MCF 10A (cell line): ENCODE results near the gene KLHDC9. TPM values are rescaled to one million over a fixed set of nuclear protein-coding genes. Genes with fewer than 3 reads are reported as not detected.

Source experiments
- BruUV-seq: library from RNA; stranded (reverse); fragments of 400-500 nt; replicated peaks from 2 replicates; lab custom pipeline; 2021; lab: Mats Ljungman, UMichigan
- CTCF ChIA-PET: fragments of 300-600 bp; sonication (Branson Sonifier 250); formaldehyde crosslinking; extraction: SDS; loops from one replicate; lab custom pipeline; 2021; ENCODE audit warnings: antibody characterized with exemption, inconsistent platforms; lab: Yijun Ruan, JAX
- POLR2A ChIA-PET: fragments of 300-600, 350-650 bp; sonication (Branson Sonifier 250); formaldehyde crosslinking; extraction: SDS; loops from one replicate; lab custom pipeline; 2020; ENCODE audit warnings: antibody characterized with exemption, inconsistent platforms; lab: Yijun Ruan, JAX
- DNase-seq: peaks from one replicate; pipeline ENCODE4 v3.0.0-alpha.2; 2018; ENCODE audit not compliant: unreplicated experiment
- H3K27ac Mint-ChIP-seq: one replicate; pipeline ENCODE4 v1.8.0; 2022; ENCODE audit warnings: mild to moderate bottlenecking, low read depth, mixed read lengths; ENCODE audit not compliant: unreplicated experiment
- H3K27me3 Mint-ChIP-seq: one replicate; pipeline ENCODE4 v1.8.0; 2022; ENCODE audit warnings: mixed read lengths; ENCODE audit not compliant: insufficient read depth, unreplicated experiment
- H3K36me3 Mint-ChIP-seq: one replicate; pipeline ENCODE4 v1.8.0; 2022; ENCODE audit warnings: mild to moderate bottlenecking, moderate library complexity, mixed read lengths; ENCODE audit not compliant: insufficient read depth, unreplicated experiment
- H3K4me1 Mint-ChIP-seq: one replicate; pipeline ENCODE4 v1.8.0; 2022; ENCODE audit warnings: mixed read lengths; ENCODE audit not compliant: insufficient read depth, unreplicated experiment
- H3K4me3 Mint-ChIP-seq: one replicate; pipeline ENCODE4 v1.8.0; 2022; ENCODE audit warnings: mild to moderate bottlenecking, moderate library complexity, mixed read lengths; ENCODE audit not compliant: unreplicated experiment
- H3K9me3 Mint-ChIP-seq: one replicate; pipeline ENCODE4 v1.8.0; 2022; ENCODE audit warnings: mixed read lengths; ENCODE audit not compliant: unreplicated experiment
- CTCF ChIP-seq: fragments of 200-600 bp; IDR thresholded peaks from one replicate; pipeline ENCODE4 v1.8.0; 2022; ENCODE audit warnings: antibody characterized with exemption, mild to moderate bottlenecking; ENCODE audit not compliant: unreplicated experiment
- intact Hi-C: fragments of 100-400 bp; cut with micrococcal nuclease; formaldehyde crosslinking; loops from 2 replicates; pipeline ENCODE4 v1.14.1; 2022
- total RNA-seq: library from RNA; stranded (reverse); gene quantifications from 2 replicates; pipeline ENCODE4 v1.2.3, GENCODE V29; 2022

Gene KLHDC9
- total RNA-seq, 1 experiment from 2014 or later = not detected

DNA sequence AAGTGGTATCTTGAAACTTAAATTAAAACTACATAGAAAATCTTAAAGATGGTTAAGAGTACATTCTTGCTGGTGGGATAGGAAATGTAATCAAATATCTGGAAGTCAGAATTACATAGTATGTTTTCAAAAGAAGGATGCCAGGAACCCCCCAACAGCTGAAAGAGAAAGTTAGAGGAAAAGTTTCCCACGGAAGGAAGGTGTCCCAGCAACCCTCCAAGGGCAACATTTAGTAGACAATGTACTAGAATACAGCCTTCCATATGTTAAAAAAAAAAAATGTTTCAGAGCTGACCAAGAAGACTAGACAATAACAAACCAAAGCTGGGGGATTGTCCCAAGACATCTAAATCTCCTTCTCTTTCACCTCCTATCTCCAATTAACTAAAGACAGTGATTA, 32.1 kb downstream of the KLHDC9 start:
- no peak overlapping the region for H3K4me3 Mint-ChIP-seq
- ChIA-PET CTCF (interaction anchor here (1.1 kb wide), 1 partner anchor 12 kb away, joined by 3 read pairs; no protein-coding TSS in a partner anchor), POLR2A (interaction anchor here (0.8 to 11.8 kb wide), 7 partner anchors 9 to 117 kb away, joined by 3 to 210 read pairs (median 4); partner anchors contain the start of genes F11R, PPOX and UFC1)
- peaks cover 56% of the 10 kb centered on the region for H3K36me3 Mint-ChIP-seq
- H3K9me3 Mint-ChIP-seq = no peaks in the 10 kb centered on the region
- BruUV-seq = no TSS peak
- no peaks in the 10 kb centered on the region for H3K27me3 Mint-ChIP-seq
- peaks cover 33% of the 10 kb centered on the region for H3K4me1 Mint-ChIP-seq
- TF ChIP-seq CTCF = no peak
- no peak overlapping the region for H3K27ac Mint-ChIP-seq
- DNase-seq = no peak
- intact Hi-C loops = loop anchor here (10.0 kb wide), 1 partner anchor 85 kb away; the partner anchor contains the start of gene USF1

DNA sequence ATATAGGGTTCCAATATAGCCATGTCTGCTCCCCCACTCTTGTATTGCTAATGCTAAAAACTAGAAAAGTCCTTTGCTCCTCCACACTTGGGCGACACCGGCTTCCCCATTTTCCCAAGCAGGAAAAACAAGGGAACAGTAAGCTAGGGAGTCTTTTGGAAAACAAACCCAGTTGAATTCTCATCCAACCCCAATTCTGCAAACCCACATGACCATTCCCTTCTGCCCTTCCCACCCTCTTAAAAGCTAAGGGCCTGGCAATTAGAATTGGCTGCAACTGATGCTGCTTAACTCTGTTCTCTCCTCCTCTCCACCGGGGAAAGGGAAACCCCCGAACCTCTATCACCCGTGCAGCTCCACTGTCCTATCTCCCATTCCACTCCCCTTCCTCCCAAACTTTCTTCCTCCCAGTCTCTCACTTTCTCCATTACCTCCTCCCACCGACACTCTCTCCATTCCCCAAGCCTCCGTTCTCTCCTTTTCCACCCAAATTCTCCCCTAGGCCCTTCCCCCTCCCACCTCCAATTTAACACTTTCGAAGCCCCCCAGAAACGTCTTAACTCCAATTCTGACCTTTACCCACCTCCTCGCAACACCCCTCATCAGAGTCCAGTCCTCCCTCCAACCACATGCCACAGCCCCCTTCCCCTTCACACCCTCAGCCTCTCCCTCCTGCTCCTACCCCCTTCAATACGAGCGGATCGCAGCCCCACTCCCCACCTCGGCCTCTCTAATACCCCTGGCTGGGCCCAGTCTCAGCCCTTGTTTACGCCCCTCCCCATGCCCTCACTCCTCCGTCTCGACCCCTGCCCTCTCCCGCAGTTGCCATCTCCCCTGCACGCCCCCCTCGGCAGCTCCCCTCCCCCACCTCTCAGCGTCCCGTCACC, 33.6 kb downstream of the KLHDC9 start:
- H3K9me3 Mint-ChIP-seq = no peaks in the 10 kb centered on the region
- peaks cover 30% of the 10 kb centered on the region for H3K4me1 Mint-ChIP-seq
- H3K27ac Mint-ChIP-seq = no peak overlapping the region
- H3K27me3 Mint-ChIP-seq = no peaks in the 10 kb centered on the region
- DNase-seq = peak; percentile 34
- ChIA-PET CTCF (interaction anchor here (0.5 to 1.4 kb wide), 7 partner anchors 10 to 296 kb away, joined by 3 to 5 read pairs (median 3); no protein-coding TSS in a partner anchor), POLR2A (interaction anchor here (0.6 to 11.8 kb wide), 28 partner anchors 9 to 618 kb away, joined by 3 to 210 read pairs (median 4); partner anchors contain the start of genes DUSP12, F11R, NDUFS2 and PPOX)
- peaks cover 55% of the 10 kb centered on the region for H3K36me3 Mint-ChIP-seq
- intact Hi-C loops = loop anchor here (1.0 to 10.0 kb wide), 3 partner anchors 16 to 87 kb away; partner anchors contain the start of gene USF1
- H3K4me3 Mint-ChIP-seq = no peak overlapping the region
- BruUV-seq = no TSS peak
- TF ChIP-seq CTCF = no peak

DNA sequence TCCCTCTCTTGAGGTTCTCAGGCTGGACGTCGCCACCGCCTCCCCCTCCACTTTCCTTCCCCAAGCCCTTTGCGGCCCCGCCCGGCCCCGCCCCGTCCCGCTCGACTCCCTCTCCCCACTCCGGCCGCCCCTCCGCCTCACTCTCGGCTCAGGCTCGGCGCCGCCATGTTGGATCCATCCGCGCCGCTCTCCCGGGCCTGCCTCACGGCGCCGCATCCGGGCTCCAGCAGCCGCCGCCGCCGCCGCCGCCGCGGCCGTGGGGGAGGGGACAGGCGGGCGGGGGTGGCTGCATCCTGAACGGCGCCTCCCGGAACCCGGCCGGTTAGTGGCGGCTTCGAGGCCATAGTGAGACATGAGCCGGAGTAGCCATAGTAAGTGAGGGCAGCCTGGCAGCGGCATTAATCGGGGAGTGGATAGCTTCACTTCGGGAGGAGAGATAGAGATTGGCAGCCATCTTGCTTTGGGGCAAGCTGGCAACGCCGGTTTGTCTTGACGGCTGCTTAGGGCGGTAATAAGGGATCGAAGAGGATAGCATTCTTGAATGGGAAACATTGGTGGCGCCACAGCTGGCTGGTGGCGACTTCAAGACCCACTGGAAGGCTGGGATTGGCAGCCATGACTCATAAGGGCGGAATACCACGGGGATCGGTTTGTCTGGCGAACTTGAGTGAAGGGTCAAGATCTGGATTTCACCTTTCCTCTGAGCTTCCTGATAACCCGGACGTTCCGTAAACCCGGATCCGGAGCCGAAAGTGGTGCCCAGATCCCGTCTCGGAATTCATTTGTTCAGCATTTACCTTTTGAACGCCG, 34.5 kb downstream of the KLHDC9 start, which contains the start of gene DEDD:
Gene DEDD, minus strand, starts transcription at position 258 of the 810 bp plus-strand sequence. CDS start 8,205 bp downstream, outside the sequence.
- Mint-ChIP-seq H3K9me3 (no peaks in the 10 kb centered on the region), H3K4me1 (peaks cover 23% of the 10 kb centered on the region), H3K36me3 (peaks cover 55% of the 10 kb centered on the region), H3K27me3 (no peaks in the 10 kb centered on the region), H3K27ac (no peak within 1 kb of the TSS), H3K4me3 (no peak within 1 kb of the TSS)
- BruUV-seq = no TSS peak
- POLR2A ChIA-PET = interaction anchor here (0.6 to 11.8 kb wide), 41 partner anchors 8 to 867 kb away, joined by 3 to 210 read pairs (median 5); partner anchors contain the start of genes ADAMTS4, B4GALT3, DUSP12 and F11R
- CTCF ChIA-PET = interaction anchor here (0.5 to 1.5 kb wide), 17 partner anchors 10 to 1374 kb away, joined by 3 to 6 read pairs (median 4); partner anchors contain the start of genes NIT1 and PFDN2
- peak; percentile 99 for DNase-seq
- intact Hi-C loops = loop anchor here (1.0 to 10.0 kb wide), 3 partner anchors 17 to 88 kb away; partner anchors contain the start of gene USF1
- no peak for TF ChIP-seq CTCF
